Endometrium (tissue), 2 donors: Measurements from ENCODE around the gene RNU1-2.
"Not testable (repeated sequence)": the region's sequence is repeated elsewhere in the genome, so short reads cannot be mapped to it uniquely, and the experiment has no call there.

Source experiments
- FAIRE-seq: peaks from 2 replicates; lab custom pipeline; 2012; peaks lifted over from hg19 to GRCh38; lab: Jason Lieb, UNC
- donor health status: control.
- donor health status: control.

Gene RNU1-2

DNA sequence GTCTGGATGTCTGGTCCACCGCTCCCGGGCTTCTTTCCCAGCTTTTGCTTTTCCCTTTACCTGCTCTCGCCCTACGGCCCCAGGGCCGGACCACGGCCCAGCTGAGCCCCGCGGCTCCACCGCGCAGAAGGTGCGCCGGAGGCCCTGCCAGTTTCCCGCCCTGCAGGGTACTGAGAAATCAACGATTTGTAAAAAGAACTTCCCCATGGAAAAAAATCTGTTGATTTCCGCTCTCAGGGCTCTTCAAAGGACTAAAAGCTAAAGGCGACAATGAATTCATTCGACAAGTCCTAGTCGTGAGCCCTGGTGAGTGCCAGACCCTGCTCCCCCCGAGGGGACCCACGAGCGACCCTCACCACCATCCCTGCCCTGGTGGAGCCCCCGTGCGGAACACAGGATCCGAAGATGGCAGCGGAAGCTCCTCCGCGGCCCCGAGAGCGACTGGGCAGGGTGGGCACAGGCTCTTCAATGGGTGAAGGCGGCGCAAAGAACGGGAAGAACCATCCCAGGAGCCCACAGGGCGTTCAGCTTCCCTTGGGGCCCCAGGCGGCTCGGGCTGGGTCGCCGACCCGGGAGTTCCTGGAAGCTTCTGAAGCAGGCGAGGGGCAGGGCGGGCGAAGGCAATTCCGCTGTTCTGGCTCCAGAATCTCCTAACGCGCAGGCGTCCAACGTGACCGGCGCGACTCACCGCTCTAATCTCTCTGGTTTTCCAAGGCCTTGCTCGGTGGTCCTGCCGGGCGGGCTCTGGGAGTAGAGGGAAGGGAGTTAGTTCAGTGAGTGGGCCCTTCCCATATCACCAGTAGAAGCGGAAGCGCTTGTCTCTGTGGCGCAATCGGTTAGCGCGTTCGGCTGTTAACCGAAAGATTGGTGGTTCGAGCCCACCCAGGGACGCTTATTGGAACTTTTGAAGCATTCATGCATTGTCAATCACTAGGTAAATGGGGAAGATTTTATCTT lies 6.6 kb upstream of the RNU1-2 start:
- no peak for FAIRE-seq

DNA sequence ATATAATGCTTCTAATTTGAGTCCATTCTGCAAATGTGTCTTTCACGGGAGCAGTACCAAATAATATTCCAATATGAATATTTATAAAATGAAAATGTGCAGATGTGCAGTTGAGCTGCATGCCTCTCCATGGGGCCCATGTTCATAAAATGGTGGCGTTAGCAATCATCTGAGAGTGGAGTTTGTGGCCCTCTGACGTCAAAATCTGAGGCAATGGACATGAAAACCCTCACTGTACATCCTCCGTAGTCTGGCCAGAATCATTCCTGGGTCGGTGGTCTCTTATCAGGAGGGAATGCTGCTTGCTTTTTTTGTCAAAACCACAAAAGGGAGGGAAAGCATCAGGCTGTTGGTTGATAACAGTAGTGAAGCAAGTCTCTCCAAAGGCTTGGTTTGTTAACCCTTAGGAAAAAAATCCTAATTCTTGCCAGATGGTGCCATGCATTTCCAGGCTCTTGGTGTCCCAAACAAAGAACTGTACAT lies 5.2 kb upstream of the RNU1-2 start:
- FAIRE-seq, result not testable (repeated sequence)

DNA sequence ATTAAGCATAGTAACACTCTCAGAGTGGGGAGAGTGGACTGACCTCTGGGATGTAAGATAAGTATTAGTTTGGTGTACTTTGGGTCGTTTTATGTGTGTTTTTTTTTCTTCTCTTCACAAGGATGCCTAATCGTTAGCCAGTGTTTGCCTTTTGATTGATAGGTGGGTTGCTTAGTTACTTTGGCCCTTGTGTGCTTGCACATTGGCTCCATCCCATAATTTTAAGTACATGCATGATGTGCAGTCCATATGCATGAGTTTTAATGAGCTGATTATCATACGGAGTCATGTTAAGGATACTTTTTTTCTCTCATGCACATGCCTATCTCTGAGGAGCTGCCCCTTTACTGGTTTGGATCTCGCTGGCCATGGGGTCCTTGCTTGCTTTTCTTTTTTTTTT lies 4.7 kb upstream of the RNU1-2 start:
- FAIRE-seq, result not testable (repeated sequence)

DNA sequence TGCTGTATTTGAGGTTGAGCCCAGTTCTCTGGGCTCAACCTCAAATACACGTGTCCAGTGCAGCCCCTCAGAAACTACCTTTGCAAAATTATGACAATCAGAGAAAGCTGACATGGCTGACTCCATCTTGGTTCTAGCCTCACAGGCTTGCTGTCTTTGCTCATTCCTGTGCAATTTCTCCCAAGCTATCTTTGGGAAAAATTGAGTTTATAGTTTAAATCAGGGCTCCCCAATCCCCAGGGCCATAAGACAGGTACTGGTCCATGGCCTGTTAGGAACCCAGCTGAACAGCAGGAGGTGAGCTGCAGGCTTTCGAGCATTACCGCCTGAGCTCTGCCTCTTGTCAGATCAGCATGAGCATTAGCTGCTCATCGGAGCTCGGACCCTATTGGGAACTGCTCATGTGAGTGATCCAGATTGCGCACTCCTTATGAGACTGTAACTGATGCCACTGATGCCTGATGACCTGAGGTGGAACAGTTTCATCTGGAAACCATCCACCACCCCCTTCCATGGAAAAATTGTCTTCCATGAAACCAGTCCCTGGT lies 2.7 kb upstream of the RNU1-2 start:
- FAIRE-seq, result not testable (repeated sequence)

DNA sequence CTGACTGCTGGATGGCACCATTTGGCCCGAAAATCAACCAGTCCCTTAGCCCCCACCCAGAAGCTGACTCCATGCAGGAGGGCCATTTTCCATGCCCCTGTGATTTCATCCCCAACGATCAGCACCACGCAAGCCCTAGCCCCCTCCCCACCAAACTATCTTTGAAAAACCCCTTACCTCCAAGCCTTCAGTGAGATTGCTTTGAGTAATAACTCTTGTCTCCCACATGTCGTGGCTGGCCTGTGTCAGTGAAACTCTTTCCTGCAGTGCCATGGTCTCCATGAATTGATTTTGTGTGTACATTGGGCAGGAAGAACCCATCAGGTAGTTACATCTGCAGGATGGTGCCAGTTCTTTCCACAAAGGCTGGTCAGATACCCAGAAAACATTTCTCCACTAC lies 2.0 kb upstream of the RNU1-2 start:
- FAIRE-seq, result not testable (repeated sequence)

DNA sequence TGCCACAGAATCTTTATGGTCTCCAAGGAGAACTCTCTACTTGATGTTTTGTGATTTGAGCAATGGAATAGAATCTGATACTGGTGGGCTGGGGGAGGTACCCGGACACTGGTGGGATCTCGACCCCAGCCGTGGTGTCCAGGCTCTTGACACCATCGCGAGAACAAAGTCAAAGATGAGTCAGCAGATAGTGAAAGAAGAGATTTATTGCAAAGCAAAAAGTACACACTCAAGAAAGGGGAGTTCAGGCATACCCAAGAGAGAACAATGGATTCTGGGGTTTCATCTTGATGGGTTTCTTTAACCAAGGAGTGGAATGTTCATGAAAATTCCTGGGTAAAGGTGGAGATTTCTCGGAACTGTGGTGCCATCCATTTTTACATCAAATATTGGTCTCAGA lies 1.4 kb upstream of the RNU1-2 start:
- not testable (repeated sequence) for FAIRE-seq

DNA sequence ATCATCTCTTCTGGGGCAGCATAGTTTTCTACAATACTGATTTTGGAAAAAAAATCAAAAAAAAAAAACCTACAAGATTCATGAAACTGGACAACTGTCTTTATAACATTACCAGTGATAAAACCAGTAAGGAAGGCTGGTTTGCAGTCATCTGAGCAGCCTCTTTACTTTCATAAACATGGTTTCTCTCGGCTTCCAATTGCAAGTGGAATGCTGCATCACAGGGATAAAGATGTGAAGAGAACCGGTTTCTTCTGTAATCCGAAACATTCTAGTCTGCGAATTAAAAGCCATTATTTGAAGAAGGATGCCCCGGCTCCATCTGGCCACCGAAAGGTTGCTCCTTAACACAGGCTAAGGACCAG lies 565 bp upstream of the RNU1-2 start:
- FAIRE-seq, result peak; percentile 8

DNA sequence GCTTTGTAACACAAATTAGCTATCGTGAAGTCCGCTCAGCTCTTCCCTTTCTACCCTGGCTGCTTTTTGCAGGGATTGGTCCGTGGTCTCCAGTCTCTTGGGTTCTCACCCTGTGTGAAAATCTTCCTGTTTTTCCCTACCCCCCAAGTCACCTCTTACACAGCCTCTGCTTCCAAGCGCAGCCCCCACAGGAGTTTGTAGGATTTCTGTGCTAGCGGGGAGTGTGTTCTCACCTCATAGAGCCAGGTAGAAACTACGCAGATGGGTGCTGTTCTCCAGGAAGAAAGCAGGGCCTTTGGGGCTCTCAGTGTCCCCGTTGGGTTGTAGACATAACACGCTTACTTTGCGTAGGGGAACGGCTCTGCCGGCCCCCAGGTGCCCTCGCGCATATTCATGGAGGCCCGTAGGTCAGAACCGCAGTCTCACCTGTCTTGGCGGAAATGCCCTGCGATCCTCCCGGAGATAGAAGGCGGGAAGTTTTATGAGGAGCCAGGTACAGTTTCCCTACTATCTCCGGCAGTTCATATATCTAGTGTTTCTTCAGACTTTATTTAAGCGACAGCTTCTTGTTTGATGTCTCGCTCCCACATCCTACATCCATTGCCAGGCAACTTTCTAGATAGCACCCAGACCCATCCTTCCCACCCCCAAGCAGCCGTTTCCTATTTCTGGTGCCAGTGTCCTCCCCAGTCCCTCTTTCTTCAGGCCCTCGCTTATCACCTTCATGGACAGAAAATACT lies 706 bp downstream of the RNU1-2 start:
- not testable (repeated sequence) for FAIRE-seq

DNA sequence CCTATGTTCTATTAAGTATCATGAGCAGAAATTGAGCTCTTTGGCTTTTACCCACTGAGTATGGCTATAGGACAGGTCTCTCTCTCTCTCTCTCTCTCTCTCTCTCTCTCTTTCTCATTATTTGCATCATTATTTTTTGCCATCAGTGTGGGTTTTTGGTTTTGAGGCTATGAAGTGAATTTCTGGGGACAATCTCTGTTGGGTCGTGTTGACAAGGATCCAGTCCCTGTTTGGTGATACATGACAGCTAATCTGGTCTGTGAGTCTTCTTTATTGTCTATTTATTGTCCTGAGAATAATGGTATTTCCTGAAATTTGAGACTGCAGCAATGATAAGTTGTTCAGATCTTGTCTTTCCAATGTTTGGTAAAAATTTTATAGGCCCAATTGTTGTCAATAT lies 1.9 kb downstream of the RNU1-2 start:
- FAIRE-seq, result not testable (repeated sequence)

DNA sequence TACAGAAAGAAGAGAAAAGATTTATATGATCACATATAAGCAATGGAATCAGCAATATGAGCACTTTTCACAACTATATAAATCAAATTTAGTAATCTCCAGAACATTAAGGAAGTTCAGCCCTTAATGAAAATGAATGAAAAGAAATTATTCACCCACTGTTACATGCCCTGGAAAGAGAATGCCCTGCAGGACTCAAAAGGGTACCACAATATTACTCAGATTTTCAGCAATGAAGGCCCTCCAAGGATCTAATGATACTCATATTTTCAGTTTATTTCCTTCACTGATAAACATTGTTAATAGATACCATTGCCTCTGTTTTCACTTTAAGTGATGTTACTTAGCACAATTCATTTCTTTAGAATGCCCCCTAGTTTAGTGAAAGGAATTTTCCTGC lies 2.5 kb downstream of the RNU1-2 start:
- not testable (repeated sequence) for FAIRE-seq

DNA sequence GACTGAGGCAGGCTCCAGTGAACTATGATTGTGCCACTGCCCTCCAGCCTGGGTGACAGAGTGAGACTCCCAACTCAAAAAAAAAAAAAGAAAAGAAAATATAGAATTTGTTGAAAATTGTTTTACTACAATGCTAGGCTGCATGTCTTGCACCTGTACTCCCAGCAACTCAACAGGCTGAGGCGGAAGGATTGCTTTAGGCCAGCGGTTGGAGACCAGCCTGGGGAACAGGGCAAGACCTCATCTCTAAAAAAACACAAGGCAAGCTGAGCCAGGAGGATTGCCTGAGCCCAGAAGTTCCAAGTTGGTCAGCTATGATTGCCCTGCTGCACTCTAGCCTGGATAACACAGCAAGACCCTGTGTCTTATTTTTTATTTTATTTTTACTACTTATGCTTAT lies 3.2 kb downstream of the RNU1-2 start:
- not testable (repeated sequence) for FAIRE-seq

DNA sequence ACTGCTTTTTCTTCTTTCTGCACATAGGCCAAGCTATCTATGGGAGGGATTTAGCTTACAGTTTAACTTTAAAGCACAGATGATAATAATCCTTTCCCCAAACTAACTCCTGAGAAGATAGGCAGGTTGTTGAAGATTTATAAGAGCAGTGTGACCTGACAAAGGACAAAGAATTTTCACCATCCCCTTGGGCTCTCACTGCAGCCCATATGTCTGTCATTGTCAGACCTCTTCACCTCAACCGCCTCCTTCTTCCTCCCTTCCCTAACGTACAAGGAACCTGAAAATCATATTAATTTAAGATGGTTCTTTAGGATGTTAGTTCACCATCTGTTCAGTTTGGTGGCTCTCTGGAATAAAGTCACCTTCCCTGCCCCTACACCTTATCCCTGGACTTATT lies 5.0 kb downstream of the RNU1-2 start:
- no peak for FAIRE-seq

DNA sequence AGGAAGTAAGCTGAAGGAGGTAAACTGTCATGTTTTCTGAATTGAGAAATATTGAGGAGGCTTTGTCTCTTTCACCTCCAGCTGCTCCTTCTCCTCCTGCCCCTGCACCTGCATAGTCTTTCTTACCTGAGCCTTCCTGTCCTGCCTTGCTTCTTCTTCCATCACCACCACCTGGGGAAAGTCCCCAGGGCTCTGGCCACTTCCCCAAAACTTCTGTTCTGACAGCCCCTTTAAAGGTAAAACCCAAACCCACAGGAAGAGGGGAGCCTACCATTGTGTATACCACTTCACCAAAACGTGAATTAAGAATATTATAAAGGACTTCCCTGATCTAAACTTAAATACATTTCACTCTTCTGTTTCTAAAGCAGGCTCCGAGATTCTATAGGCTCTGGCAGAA lies 5.6 kb downstream of the RNU1-2 start:
- FAIRE-seq, result not testable (repeated sequence)

DNA sequence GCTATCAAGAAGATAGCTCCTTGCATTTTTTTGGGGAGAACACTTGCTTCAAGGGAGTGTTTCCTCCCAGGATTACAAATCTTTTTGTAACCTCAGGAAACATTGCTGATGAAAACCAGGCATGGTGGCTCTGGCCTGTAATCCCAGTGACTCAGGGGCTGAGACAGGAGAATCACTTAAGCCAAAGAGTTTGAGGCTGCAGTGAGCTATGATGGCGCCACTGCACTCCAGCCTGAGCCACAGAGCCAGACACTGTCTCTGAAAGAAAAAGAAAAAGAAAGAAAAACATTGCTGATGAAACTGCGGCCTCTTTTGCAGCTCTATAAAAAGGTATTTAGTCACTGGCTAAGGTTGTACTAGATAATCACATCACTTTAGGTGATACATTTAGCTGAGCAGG lies 7.3 kb downstream of the RNU1-2 start:
- FAIRE-seq, result no peak

DNA sequence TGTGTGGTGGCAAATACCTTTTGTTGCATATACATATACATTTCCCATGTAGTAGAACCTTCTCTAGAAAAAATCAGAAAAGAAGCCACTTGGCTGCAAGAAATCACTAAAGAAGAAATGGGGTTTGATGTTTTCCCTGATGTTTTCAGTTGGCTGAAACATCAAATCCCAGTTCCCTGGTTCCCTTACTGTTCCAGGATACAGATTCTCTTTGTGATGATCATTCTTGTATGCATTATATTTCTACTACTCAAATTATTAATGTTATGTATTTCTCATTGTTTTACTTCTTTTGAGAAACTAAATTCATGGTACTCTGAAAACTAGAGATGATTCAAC lies 7.6 kb downstream of the RNU1-2 start:
- no peak for FAIRE-seq

DNA sequence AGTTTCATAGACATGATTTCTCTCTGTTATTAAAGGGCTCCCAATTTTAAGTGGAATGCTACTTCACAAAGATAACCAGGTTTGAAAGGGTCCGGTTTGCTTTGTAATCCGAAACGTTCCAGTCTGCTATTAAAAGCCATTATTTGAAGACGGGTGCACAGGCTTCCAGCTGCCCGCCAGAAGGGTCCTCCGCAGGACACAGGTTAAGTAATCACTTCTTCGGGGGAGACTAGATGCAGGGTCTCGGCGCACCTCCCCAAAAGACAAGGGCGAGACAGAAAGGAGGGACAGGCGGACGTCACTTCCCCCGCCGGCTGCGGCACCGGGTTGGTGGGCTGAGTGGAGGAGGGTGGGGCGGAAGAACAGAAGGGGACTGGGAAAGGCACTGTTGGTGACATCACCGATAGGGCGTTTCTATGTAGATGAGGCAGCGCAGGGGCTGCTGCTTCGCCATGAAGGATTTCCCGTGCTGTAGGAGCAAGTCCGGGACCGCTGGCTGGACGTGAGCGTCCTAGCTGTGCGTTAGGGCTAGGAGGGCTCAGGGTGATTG lies 8.9 kb downstream of the RNU1-2 start:
- peak; percentile 90 for FAIRE-seq

DNA sequence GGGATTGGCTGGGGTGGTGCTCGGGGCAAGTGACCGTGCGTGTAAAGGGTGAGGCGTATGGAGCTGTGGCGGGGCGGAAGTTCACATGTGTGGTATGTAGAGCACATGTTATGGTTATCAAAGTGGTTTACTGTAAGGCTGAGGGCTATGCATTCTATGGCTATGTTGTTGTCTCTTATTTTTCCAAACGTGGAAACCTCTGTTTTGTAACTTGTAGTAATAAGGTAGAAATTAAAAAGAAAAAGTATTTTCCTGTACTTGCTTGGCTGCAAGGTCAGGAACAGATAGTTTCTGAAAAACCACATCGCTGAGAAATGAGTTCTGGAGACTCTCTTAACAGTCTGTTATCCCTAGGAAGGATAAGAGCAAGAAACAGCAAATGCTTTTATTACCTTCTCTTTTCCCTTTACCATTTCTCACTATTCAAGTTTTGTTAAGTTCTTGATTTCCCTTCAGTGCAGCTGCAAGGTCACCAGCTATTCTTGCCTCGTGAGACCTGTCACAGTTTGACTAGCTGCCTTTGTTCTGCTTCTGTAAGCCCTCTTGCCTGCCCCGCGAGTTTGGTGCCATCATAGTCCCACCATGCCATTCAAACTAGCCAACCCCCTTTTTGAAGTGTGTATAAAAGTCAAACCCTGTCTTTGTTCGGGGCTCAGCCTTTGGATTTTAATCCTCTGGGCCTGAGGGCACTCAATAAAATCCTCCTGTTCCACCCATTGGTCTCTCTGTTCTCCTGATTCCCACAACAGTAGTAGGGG lies 9.5 kb downstream of the RNU1-2 start:
- peak; percentile 37 for FAIRE-seq

DNA sequence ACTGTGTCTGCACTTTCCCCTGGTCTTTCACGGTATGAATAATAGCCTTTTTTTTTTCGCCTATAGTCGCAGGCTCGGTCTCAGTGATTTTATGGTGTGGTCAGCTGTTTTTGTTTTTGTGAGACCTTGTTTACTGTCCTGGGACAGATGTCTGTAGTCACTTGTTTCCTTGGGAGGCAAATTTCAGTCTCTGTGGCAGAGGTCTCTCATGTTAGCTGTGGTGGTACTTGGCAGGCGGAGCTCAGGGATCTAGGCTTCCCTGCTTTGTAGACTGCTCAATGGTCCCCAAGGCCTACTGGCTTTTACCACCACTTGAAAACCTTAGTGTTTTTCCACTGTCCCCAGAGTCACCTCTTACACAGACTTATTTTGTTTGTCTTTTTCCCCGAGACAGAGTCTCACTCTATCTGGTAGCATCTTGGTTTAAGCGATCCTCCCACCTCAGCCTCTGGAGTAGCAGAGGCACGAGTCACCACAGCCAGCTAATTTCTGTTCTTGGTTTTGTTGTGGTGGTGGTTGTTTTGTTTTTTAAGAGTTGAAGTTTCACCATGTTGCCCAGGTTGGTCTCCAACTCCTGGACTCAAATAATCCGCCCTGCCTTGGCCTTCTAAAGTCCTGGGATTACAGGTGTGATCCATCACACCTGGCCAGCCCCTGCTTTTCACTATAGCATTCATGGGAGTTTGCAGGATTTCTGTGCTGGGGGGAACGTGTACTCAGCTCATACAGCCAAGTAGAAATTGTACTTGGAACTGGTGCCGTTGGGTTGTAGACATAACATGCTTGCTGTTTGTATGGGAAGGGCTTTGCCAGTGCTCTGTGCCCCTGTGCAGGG lies 10.3 kb downstream of the RNU1-2 start:
- no peak for FAIRE-seq

DNA sequence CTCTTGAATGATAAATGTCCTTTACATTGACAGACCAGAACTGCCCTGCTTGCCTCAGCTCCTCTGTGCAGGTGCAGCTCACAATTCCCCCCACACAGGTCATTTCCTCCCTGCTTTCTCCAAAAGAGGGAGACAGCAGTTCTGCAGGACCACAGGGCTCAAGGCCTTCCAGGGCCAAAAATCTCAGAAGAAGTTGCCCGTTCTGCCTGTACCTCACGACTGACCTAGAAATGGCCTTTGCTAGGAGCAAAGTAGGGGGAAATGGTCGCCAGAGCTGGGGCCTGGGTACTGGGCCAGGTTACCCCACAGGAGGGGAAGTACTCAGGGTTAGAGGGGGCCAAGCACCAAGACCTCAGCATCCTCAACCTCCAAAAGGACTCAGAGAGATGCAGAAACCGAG lies 11.1 kb downstream of the RNU1-2 start:
- FAIRE-seq, result no peak

DNA sequence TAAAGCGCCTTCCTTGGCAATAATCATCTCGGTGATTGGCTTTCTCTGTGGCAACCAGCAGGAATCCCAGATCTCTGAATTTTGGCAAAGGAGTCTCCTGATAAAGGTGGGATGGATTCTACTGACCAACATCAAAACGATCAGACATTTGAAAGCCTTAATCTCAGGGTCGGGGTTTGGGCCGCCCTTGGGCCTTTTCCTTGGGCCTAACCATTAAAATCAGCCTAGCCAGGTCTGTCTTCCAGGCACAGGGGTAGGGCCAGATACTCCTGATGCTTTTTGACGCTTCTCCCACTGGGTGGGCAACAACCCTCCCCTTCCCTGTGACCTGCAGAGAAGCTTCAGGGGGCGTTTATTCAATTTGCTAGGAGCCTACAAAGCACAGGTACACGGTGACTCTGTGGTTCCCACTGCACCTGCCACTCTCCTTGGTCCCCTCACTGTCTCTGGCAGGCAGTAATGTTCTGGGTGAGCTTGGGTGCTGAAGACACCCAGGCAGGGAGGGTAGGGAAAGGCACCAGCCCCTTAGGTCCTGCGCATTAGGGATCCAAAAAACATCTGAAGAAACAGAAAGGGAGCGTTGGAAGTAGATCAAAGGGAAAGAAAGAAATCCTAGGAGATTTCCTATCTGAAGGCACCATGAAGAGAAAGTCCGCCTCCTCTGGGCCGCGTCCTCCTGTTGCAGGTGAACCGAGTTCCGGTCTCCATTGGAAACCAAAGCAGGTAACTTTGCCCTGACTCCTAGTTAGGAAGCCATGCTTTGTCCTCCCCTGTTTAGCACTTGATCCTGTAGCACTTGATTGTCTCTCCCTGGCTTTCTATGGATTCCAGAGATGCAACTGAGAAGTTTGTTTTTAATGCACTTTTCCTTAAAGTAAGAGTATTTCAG lies 12.3 kb downstream of the RNU1-2 start:
- no peak for FAIRE-seq
